Hepatocyte (in vitro differentiated cells): ENCODE data around the gene PPIP5K2.

Source experiments
- EZH2 ChIP-seq: fragments of 200-600 bp; sonication (generic); IDR thresholded peaks from 2 replicates; pipeline ENCODE4 v1.6.1; 2016; ENCODE audit warnings: antibody characterized with exemption, mild to moderate bottlenecking, borderline replicate concordance
- EZH2phosphoT487 ChIP-seq: fragments of 200-600 bp; sonication (generic); IDR thresholded peaks from one replicate; pipeline ENCODE4 v1.6.1; 2018; ENCODE audit warnings: antibody characterized with exemption, mild to moderate bottlenecking, low read depth, moderate library complexity; ENCODE audit not compliant: unreplicated experiment, severe bottlenecking
- TF ChIP-seq, protein P1 (sequence below): fragments of 200-600 bp; sonication (generic); IDR thresholded peaks from 2 replicates; pipeline ENCODE4 v1.5.1; 2016; ENCODE audit warnings: antibody characterized with exemption, mild to moderate bottlenecking; ENCODE audit not compliant: poor library complexity

DNA sequence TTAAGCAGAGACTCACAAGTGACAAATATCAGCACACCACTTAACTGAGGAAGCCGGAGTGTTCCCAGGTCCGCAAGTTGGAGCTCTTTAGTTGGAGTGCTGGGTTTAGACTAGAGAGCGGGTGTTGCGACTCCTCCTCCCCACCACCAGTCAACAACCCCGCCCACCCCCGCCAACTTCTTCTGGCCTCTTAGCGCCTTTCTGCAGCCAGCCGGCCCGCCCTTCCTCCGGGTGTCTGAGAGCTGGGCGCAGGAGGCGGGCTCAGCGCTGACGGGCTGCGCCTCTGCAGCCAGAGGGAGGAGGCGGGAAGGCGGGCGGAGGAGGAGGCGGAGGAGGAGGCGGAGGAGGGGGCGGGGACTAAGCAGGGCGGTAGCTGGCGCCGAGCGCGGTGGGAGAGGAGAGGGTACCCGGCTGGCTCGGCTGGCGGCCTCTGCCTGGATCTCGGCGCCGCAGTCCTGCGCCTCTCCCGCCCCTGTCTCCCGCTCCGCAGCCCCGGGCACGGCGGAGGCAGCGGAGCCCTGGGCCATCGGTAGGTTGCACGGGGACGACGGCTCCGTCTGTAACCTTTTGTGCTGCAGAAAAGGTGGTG is 138.4 kb downstream of the PPIP5K2 start, which contains the start of gene MACIR:
- TF ChIP-seq, protein P1, sequence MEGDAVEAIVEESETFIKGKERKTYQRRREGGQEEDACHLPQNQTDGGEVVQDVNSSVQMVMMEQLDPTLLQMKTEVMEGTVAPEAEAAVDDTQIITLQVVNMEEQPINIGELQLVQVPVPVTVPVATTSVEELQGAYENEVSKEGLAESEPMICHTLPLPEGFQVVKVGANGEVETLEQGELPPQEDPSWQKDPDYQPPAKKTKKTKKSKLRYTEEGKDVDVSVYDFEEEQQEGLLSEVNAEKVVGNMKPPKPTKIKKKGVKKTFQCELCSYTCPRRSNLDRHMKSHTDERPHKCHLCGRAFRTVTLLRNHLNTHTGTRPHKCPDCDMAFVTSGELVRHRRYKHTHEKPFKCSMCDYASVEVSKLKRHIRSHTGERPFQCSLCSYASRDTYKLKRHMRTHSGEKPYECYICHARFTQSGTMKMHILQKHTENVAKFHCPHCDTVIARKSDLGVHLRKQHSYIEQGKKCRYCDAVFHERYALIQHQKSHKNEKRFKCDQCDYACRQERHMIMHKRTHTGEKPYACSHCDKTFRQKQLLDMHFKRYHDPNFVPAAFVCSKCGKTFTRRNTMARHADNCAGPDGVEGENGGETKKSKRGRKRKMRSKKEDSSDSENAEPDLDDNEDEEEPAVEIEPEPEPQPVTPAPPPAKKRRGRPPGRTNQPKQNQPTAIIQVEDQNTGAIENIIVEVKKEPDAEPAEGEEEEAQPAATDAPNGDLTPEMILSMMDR, result no peak
- TF ChIP-seq EZH2, result no peak
- TF ChIP-seq EZH2phosphoT487, result no peak
